Tibial nerve (tissue), 4 donors: ENCODE results near the gene PSMD9.
"Not testable (repeated sequence)": the region's sequence is repeated elsewhere in the genome, so short reads cannot be mapped to it uniquely, and the experiment has no call there.

Experiments used
- EP300 ChIP-seq, 2 donors: sonication (generic); formaldehyde crosslinking; IDR thresholded peaks; one replicate each; pipeline ENCODE4 v1.6.1; 2017; ENCODE audit warnings: antibody characterized with exemption in 2 of 2, mild to moderate bottlenecking in 1 of 2
- POLR2A ChIP-seq, 2 donors: fragments of 450-650 bp; IDR thresholded peaks; one replicate each; pipeline ENCODE4 v1.6.1; 2017; ENCODE audit warnings: antibody characterized with exemption in 2 of 2, mild to moderate bottlenecking in 2 of 2, moderate library complexity in 2 of 2
- TF ChIP-seq, protein P1 (sequence below), 5 experiments: fragments of 200-600 bp in 3 of 5; fragments of 450-650 bp in 2 of 5; sonication (generic) in 3 of 5; IDR thresholded peaks; one replicate each; pipeline ENCODE4 v1.5.1; 2016 to 2019; ENCODE audit warnings: antibody characterized with exemption in 5 of 5, mild to moderate bottlenecking in 3 of 5, moderate library complexity in 2 of 5

GRCh38 chr12:121860699-121861098 is 27.9 kb upstream of the PSMD9 start:
- TF ChIP-seq, protein P1, sequence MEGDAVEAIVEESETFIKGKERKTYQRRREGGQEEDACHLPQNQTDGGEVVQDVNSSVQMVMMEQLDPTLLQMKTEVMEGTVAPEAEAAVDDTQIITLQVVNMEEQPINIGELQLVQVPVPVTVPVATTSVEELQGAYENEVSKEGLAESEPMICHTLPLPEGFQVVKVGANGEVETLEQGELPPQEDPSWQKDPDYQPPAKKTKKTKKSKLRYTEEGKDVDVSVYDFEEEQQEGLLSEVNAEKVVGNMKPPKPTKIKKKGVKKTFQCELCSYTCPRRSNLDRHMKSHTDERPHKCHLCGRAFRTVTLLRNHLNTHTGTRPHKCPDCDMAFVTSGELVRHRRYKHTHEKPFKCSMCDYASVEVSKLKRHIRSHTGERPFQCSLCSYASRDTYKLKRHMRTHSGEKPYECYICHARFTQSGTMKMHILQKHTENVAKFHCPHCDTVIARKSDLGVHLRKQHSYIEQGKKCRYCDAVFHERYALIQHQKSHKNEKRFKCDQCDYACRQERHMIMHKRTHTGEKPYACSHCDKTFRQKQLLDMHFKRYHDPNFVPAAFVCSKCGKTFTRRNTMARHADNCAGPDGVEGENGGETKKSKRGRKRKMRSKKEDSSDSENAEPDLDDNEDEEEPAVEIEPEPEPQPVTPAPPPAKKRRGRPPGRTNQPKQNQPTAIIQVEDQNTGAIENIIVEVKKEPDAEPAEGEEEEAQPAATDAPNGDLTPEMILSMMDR (IDR thresholded peaks at IDR 0.05) = not testable (repeated sequence)
- TF ChIP-seq POLR2A, EP300 (IDR thresholded peaks at IDR 0.05): not testable (repeated sequence)
